HK-2 (cell line): Measurements from ENCODE around the gene LUZP1.

Experiments used
- DNase-seq: peaks from one replicate; pipeline ENCODE4 v3.0.0-alpha.2; 2018; ENCODE audit not compliant: unreplicated experiment

Gene LUZP1

DNA sequence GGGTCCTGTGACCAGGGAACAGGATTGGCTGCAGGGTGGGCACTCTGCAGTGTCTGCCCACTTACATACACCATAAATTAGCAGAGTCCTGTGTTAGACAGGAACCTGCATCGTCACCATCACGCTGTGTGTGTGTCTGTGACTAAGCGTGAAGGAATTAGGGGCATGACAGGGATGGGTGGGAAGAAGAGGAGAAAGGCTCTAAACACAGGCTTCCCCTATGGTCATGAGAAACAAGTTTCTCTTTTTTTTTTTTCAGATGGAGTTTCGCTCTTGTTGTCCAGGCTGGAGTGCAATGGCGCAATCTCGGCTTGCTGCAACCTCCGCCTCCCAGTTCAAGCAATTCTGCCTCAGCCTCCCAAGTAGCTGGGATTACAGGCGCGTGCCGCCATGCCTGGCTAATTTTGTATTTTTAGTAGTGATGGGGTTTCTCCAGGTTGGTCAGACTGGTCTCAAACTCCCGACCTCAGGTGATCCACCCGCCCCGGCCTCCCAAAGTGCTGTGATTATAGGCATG is 20.3 kb upstream of the LUZP1 start:
- peak; percentile 78 for DNase-seq

DNA sequence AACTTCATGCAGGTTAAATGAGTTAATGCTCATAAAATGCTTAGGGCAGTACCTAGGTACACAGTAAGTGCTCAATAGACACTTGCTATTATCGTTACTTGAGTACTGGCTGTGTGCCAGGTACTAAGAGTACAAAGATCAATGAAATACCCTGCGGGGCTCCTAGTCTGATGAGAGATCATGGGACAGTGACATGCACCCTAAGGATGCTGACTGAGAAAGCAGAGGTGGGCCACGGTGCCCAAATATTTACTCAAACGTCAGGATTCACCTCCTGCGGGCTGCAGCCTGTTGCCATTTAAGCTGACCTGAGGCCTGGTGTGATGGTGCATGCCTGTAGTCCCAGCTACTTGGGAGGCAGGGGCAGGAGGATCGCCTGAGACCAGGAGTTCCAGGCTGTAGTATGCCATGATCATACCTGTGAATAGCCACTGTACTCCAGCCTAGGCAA is 19.8 kb upstream of the LUZP1 start:
- DNase-seq = no peak

DNA sequence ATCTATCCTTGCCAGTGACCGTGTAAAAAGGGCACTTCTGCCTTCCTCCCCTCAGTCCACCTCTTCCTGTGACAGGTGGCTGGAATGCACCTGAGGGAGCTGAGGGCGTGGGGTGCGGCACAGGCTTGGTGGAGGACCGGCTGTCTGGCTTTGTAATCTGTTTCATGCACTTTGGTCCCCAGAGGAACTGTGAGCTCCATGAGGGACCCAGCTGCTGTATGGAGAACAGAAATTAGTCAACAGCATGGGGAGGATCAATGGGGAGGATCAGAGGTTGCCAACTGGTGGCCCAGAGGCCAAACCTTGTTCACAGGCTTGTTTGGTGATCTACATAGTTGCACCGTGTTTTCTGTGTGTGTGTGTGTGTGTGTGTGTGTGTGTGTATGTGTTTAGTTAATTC is 19.0 kb upstream of the LUZP1 start:
- no peak for DNase-seq

DNA sequence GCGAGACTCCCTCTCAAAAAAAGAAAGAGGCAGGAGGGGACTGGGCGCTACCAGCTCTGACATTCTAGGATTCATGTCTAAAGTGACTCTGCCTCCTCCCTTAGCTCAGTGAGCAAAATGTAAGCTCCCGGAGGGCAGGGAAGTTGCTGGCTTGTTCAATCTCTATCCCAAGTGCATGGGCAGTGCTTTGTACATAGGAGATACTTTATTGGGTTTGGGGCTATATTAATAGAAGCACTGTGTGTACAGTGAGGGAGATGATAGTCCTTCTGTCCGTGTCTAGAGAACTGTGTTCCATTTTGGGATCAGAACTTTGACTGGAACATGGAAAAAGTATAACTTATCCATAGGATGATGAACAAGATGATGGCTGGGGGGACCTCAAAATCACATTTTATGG is 16.7 kb upstream of the LUZP1 start:
- DNase-seq = no peak

- no peak for DNase-seq
These were observed 15.7 kb upstream of the LUZP1 start for GRCh38 chr1:23184212-23184934.

GRCh38 chr1:23179862-23180261 is 11.2 kb upstream of the LUZP1 start:
- no peak for DNase-seq

- no peak for DNase-seq
These were observed 10.3 kb upstream of the LUZP1 start for GRCh38 chr1:23178950-23179349.

GRCh38 chr1:23178414-23178813 is 9.8 kb upstream of the LUZP1 start:
- DNase-seq = no peak

GRCh38 chr1:23177438-23178380 is 9.1 kb upstream of the LUZP1 start:
- DNase-seq = peak; percentile 92

DNA sequence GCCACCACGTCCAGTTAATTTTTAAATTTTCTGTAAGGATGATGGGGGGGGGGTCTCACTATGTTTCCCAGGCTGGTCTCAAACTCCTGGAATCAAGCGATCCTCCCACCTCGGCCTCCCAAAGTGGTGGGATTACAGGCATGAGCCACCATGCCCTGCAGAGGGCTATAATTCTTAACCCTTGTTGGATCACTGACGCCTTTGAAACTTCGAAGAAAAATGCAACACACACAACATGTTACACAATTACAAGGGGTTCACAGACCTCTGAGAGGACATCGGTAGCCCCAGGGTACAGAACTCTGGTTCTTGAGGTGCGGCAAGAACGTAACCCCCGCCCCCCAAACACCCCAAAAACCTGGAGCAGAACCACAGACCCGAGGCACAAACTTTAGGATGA is 8.4 kb upstream of the LUZP1 start:
- DNase-seq = no peak

GRCh38 chr1:23174426-23175110 is 5.9 kb upstream of the LUZP1 start:
- no peak for DNase-seq

DNA sequence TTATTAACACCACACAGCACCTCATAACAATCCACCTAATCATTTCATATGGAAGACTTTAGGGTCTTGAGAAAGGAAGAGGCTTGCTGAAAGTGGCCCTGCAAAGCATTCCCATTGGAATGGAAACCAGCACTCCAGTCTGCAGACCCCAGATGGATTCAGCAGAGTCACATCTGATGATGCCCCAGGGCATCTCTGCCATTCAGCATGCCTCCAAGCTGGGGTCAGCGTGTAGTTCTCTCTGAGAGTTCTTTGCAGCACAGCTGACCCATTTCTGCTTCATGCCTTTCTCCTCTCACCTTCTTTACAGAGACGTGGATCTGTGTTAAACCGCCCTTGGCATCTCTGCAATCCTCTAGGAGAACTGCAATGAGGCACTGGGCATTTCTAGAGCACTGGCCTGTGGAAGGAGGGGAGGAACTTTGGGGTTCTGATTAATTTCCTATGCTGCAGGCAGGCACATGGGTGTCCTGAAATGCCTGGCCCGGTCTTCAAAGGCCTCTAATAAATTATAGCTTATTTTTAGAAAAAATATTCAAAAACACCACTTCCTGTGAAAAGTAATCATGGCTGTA is 2.6 kb upstream of the LUZP1 start:
- DNase-seq = no peak

GRCh38 chr1:23169727-23170335 is 1.2 kb upstream of the LUZP1 start:
- DNase-seq = no peak

DNA sequence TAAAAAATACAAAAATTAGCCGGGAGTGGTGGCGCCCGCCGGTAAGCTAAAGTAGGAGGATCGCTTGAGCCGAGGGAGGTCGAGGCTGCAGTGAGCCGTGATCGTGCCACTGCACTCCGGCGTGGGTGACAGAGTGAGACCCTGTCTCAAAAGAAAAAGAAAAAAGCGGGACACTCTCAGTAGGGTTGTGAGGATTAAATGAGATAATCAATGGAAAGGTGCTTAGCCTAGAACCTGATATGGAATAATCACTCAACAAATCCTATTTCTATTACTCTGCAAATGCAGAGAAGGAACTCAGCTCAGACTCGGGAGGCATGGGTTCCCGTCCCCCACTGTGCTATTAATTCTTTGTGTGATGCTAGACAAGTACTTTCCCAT is 529 bp upstream of the LUZP1 start:
- no peak for DNase-seq

DNA sequence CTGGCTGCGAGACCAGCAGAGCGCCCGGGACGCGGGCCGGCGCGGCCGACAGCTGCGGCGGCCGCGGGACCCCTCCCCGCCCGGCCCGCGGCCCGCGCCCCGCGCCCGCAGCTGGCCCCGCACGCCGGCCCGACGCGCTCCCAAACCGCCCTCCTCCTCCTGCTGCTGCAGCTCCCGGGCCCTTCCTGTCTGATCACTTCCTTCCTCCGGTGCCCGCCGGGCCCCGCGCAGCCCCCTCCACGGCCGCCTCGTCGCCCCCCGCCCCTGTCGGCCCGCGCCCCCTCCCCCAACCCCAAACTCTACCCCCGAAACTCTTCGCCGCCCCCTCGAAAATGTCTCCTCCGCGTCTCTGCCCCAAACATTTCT is 594 bp downstream of the LUZP1 start:
- no peak for DNase-seq

- peak; percentile 62 for DNase-seq
These were observed 1.1 kb downstream of the LUZP1 start for GRCh38 chr1:23167353-23168078.

DNA sequence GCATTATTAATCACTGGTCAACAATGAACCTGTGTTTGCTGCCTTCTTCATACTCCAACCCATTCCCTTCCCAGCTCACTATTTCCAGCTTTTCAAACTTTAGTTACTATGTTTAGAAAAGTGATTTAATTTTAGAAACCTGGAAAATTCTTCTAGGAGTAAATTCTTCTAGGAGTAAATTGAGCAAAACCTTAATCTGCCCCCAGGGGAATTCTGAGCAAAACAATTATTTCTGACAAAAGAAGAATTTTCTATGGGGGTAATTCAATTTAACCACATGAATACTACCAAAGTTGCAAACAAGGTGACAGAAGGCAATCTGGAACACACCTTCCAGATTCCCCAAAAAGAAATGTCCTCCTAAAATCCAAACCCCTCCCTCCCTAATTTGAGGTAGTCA is 1.8 kb downstream of the LUZP1 start:
- no peak for DNase-seq

GRCh38 chr1:23163395-23163794 is 5.3 kb downstream of the LUZP1 start:
- DNase-seq = no peak

GRCh38 chr1:23159963-23160877 is 8.4 kb downstream of the LUZP1 start:
- no peak for DNase-seq

GRCh38 chr1:23156940-23157339 is 11.7 kb downstream of the LUZP1 start:
- DNase-seq = no peak
